Upper lobe of left lung (tissue), 4 donors: ENCODE results near the gene EYA2.

ENCODE experiments used
- EP300 ChIP-seq, 4 donors: sonication (generic); formaldehyde crosslinking; IDR thresholded peaks; one replicate each; pipeline ENCODE4 v1.5.1; 2017; ENCODE audit warnings: antibody characterized with exemption in 4 of 4, control low read depth in 2 of 4
- POLR2A ChIP-seq, 4 donors: fragments of 450-650 bp; IDR thresholded peaks; one replicate each; pipeline ENCODE4 v1.5.1; 2016 to 2017; ENCODE audit warnings: antibody characterized with exemption in 4 of 4, mild to moderate bottlenecking in 2 of 4
- POLR2AphosphoS5 ChIP-seq, 2 donors: sonication (generic); formaldehyde crosslinking; IDR thresholded peaks; one replicate each; pipeline ENCODE4 v1.5.1; 2017; ENCODE audit warnings: antibody characterized with exemption in 2 of 2
- TF ChIP-seq, protein P1 (sequence below), 6 experiments: fragments of 450-650 bp in 4 of 6; fragments of 200-600 bp in 2 of 6; sonication (generic) in 2 of 6; IDR thresholded peaks; one replicate each; pipeline ENCODE4 v1.5.1; 2016 to 2019; ENCODE audit warnings: antibody characterized with exemption in 6 of 6

DNA sequence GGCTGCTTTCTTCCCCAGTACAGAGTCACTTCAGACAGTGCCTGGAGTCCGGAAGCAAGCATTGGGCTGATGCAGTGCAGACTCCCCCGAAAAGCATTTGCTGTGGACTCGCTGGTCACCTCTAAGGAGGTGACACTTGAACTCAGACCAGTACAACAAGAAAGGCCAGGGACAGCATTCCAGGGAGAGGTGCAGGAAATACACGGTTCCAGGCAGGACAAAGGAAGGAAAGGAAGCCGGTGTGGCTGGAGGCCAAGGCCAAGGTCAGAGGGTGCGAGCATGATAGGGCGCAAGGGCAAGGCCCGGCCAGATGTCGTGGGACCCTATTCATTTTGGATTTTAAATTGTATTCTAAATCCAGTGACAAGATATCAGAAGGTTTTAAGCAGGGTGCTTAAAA, 300.9 kb downstream of the EYA2 start:
- TF ChIP-seq POLR2AphosphoS5 (IDR thresholded peaks at IDR 0.05) (no peak), POLR2A (IDR thresholded peaks at IDR 0.05) (no peak), EP300 (IDR thresholded peaks at IDR 0.05) (no peak)
- TF ChIP-seq, protein P1, sequence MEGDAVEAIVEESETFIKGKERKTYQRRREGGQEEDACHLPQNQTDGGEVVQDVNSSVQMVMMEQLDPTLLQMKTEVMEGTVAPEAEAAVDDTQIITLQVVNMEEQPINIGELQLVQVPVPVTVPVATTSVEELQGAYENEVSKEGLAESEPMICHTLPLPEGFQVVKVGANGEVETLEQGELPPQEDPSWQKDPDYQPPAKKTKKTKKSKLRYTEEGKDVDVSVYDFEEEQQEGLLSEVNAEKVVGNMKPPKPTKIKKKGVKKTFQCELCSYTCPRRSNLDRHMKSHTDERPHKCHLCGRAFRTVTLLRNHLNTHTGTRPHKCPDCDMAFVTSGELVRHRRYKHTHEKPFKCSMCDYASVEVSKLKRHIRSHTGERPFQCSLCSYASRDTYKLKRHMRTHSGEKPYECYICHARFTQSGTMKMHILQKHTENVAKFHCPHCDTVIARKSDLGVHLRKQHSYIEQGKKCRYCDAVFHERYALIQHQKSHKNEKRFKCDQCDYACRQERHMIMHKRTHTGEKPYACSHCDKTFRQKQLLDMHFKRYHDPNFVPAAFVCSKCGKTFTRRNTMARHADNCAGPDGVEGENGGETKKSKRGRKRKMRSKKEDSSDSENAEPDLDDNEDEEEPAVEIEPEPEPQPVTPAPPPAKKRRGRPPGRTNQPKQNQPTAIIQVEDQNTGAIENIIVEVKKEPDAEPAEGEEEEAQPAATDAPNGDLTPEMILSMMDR (IDR thresholded peaks at IDR 0.05), result no peak
